ENCODE measurements around the gene SLC47A2. TPM values are rescaled to one million over a fixed set of nuclear protein-coding genes. Genes with fewer than 3 reads are reported as not detected.

Gene SLC47A2
- total RNA-seq, 1 donor from 2014 or later, result not detected

DNA sequence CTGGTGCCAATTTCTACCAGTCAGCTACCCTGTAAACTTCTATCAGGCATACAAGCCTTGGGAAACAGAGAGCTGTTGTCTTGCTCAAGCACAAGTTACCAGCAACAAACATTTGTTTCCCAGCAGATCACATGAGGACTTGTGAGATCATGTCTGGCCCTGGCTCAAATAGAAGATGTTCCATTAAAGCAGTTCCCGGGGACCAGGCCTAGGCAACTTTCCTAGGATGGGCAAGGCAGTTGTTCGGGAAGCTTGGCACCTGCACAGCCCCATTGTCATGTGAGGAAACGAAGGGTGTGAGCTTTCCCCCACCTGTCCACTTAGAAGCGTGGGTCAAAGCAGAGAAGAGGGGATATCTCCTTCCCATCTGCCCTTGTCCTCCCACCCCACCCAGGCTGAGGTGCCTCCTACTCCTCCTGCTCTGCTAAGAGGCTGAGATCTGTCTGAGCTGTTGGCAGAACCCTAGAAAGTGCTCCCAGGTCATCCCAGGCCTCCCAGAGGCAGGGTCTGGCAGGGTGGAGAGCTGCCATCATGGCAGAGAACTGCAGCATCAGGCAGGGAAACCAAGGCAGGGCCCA is 11.2 kb upstream of the SLC47A2 start:
- peaks cover 12 to 17% of the 10 kb centered on the region in 2 donors for H3K4me1 ChIP-seq
- H3K9me3 ChIP-seq, result no peaks in the 10 kb centered on the region
- H3K36me3 ChIP-seq, result no peaks in the 10 kb centered on the region
- no peak overlapping the region for H3K4me3 ChIP-seq
- TF ChIP-seq, protein P1, sequence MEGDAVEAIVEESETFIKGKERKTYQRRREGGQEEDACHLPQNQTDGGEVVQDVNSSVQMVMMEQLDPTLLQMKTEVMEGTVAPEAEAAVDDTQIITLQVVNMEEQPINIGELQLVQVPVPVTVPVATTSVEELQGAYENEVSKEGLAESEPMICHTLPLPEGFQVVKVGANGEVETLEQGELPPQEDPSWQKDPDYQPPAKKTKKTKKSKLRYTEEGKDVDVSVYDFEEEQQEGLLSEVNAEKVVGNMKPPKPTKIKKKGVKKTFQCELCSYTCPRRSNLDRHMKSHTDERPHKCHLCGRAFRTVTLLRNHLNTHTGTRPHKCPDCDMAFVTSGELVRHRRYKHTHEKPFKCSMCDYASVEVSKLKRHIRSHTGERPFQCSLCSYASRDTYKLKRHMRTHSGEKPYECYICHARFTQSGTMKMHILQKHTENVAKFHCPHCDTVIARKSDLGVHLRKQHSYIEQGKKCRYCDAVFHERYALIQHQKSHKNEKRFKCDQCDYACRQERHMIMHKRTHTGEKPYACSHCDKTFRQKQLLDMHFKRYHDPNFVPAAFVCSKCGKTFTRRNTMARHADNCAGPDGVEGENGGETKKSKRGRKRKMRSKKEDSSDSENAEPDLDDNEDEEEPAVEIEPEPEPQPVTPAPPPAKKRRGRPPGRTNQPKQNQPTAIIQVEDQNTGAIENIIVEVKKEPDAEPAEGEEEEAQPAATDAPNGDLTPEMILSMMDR (IDR thresholded peaks at IDR 0.05), result no peak
- no peak for DNase-seq (ENCODE audit: low spot score in 2 of 2)
- peak overlapping the region; percentile 76 to 88 for H3K27ac ChIP-seq
- intact Hi-C loops (cut with DNase I), result loop anchor here (2.0 kb wide), 1 partner anchor 25 kb away; no protein-coding TSS in a partner anchor
- H3K27me3 ChIP-seq, result no peaks in the 10 kb centered on the region

DNA sequence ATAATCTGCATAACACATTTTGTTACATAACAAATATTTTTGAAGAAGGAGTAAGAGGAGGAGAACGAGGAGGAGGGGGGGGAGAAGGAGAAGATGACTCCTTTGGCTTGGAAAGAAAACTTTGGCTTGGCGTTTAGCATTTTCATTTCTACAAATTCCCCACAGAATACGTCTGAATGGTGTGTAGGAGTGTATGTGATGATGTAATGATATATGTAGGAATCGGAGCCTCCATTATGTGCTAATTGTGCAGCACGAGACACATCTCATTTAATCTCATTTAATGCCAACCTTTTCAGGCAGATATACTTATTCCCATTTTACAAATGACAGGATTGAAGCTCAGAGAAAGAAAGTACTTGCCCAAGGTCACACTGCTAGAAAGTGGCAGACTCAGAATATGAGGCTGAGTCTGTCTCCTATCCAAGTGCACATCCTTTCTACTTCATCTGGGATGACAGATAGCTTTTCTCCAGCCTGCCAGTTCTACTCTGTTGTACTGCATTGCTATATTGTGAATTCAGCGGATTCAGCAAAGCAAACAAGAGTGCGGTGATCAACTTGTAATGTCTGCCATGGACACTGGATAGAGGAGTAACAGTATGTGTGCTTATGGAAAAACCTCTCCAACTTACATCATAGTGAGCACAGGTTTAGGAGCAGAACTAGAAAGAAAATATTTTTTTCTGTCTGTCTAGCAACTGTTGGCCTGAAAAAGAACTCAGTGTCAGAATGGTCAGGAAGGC is 10.4 kb upstream of the SLC47A2 start:
- no peak overlapping the region for H3K4me3 ChIP-seq
- no peak for DNase-seq (ENCODE audit: low spot score in 2 of 2)
- H3K4me1 ChIP-seq, result peaks cover 12 to 17% of the 10 kb centered on the region in 2 donors
- no peaks in the 10 kb centered on the region for H3K36me3 ChIP-seq
- TF ChIP-seq, protein P1 (IDR thresholded peaks at IDR 0.05), result no peak
- no peaks in the 10 kb centered on the region for H3K27me3 ChIP-seq
- intact Hi-C loops (cut with DNase I), result no loop called here
- peak overlapping the region; percentile 76 to 88 for H3K27ac ChIP-seq
- no peaks in the 10 kb centered on the region for H3K9me3 ChIP-seq

DNA sequence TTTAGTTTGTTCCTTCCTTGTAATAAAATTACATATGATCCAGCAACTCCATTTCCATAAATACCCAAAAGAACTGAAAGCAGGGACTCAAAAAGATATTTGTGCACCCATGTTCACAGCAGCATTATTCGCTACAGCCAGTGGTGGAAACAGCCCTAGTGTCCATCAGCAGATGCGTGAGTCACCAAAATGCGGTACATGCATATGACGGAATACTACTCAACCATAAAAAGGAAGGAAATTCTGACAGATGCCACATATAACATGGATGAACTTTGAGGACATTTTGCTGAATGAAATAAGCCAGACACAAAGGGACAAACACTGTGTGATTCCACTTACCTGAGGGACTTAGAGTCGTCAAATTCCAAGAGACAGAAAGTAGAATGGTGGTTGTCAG is 9.1 kb upstream of the SLC47A2 start:
- H3K27ac ChIP-seq, result no peak overlapping the region

DNA sequence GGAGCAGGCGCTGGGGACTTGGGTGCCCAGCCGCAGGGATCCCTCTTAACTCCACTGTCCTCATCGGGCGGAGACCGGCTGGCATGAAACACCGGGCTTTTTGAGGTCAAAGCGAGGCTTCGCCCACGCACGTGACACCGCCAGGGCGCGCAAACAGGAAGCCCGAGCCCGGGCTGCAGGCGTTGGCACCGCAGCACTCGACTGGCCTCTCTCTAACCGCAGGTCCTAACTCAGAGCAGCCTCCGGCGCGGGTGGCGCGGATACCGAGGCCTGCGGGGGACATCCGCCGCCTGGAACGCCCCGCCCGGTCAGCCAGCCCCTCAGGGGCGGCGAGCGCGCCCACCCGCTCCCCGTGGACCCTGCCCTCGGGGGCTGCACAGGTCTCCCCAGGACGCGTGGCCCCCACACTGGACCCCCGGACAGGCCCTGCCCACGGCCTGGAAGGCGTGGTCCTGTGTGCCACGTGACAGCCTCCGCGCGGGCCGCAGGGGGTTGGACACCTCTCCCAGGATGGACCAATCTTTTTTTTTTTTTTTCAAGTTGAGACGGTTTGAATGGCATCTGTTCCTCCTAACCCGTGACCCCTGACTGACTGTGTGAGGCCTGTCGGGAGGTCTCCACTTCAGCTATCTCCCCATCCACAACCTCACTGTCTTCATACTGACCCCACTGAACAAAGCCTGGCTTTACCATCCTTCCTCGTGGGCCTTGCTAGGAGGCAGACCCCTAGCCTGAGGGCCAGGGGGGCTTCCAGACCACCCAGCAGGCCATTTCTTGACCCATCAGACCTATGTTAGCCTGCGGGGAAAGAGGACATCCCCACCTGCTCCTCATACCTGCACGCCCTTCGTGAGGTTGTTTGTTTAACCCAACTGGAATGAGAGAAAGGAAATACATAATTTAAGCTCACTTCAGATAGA is 8.4 kb upstream of the SLC47A2 start:
- Histone ChIP-seq H3K9me3 (no peaks in the 10 kb centered on the region), H3K36me3 (no peaks in the 10 kb centered on the region), H3K4me1 (peaks cover 8 to 12% of the 10 kb centered on the region in 2 donors), H3K27ac (peak overlapping the region; percentile 58 to 61), H3K27me3 (no peaks in the 10 kb centered on the region), H3K4me3 (peak overlapping the region in 1 of 2 donors; percentile 61)
- intact Hi-C loops (cut with DNase I), result no loop called here
- DNase-seq (ENCODE audit: low spot score in 2 of 2), result peak; percentile 47 to 84
- TF ChIP-seq, protein P1 (IDR thresholded peaks at IDR 0.05), result no peak

More for the DNA sequence above, 9.1 kb upstream of the SLC47A2 start:
- no peak for DNase-seq (ENCODE audit: low spot score in 2 of 2)
- peaks cover 8 to 12% of the 10 kb centered on the region in 2 donors for H3K4me1 ChIP-seq
- TF ChIP-seq, protein P1 (IDR thresholded peaks at IDR 0.05), result no peak
- H3K9me3 ChIP-seq, result no peaks in the 10 kb centered on the region
- H3K36me3 ChIP-seq, result no peaks in the 10 kb centered on the region
- H3K27me3 ChIP-seq, result no peaks in the 10 kb centered on the region
- intact Hi-C loops (cut with DNase I), result no loop called here
- no peak overlapping the region for H3K4me3 ChIP-seq

DNA sequence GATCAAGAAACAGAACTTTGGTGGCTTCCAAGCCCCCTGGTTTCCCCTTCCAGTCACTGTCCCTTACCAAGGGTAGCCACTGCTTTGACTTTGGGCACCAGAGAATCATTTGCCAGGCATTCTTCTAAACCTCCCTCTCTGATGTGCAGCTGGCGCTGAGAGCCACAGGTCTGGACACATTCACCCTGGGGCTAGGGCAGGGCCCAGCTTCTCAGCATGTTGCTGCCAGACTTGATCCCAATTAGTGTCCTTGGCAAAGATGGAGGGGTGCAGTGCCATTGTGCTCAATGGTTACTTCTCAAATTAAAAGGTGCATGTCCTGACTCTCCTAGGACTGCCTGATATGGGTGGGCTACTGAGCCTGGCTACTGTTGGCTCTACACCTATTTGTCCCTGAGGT is 7.6 kb upstream of the SLC47A2 start:
- H3K4me3 ChIP-seq, result peak overlapping the region in 1 of 2 donors; percentile 61
- TF ChIP-seq, protein P1 (IDR thresholded peaks at IDR 0.05), result no peak
- no peaks in the 10 kb centered on the region for H3K9me3 ChIP-seq
- intact Hi-C loops (cut with DNase I), result no loop called here
- H3K36me3 ChIP-seq, result no peaks in the 10 kb centered on the region
- H3K27me3 ChIP-seq, result no peaks in the 10 kb centered on the region
- DNase-seq (ENCODE audit: low spot score in 2 of 2), result peak in 1 of 2 donors; percentile 58
- peaks cover 8 to 12% of the 10 kb centered on the region in 2 donors for H3K4me1 ChIP-seq
- peak overlapping the region; percentile 58 to 61 for H3K27ac ChIP-seq
